GM21723 (cell line): ENCODE results near the gene DUSP15.
"Not testable (repeated sequence)": the region's sequence is repeated elsewhere in the genome, so short reads cannot be mapped to it uniquely, and the experiment has no call there.

Experiments used
- ATAC-seq: cut with Tn5 transposase; IDR thresholded peaks from one replicate; pipeline ENCODE4 v1.9.1; 2021; ENCODE audit warnings: mild to moderate bottlenecking, moderate library complexity; ENCODE audit not compliant: unreplicated experiment

The DUSP15 gene

DNA sequence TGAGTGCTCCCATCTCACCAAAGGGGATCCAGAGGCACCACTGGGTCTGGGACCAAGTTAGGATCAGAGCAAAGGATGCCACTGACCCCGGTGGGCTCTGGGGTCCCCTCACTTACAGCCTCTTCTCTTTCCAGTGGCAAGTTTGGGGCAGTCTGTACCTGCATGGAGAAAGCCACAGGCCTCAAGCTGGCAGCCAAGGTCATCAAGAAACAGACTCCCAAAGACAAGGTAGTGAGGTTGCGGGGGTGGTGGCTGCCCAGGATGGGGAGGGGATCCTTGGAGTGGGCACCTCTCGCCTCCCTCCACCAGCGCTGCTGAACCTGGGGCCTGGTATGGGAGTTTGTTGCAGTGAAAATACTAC, 46.2 kb downstream of the DUSP15 start:
- ATAC-seq, result no peak

DNA sequence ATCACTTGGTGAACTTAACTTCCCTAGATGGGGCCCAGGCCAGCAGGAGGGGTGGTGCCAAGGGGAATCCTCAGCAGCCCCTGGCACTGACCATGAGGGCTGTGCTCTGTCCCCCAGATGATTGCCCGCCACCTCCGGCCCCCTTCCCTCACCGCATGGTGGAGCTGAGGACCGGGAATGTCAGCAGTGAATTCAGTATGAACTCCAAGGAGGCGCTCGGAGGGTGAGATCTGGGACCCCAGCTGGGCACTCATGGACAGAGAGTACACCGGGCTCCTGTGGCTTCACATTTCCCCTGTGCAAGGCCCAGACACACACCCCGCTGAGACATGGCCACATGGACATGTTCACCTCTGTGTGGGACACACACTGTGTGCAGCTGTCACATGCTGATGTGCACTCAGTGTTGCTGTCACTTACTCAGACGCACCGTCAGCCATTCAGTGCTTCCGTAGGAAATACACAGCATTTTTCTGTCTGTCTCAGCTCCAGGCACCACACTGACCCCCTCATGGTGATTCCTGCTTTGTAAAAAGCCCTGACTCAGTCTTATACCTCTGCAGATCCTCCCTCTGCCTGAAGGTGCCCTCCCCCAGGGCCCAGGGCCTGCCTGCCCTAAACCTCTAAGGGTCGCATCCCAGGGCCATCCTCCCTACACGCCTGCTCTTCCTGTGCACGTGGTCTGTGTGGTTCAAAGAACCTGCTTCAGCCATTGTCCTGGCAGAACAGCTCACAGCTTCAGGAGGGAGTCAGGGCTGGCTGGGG, 46.8 kb downstream of the DUSP15 start:
- ATAC-seq, result no peak

DNA sequence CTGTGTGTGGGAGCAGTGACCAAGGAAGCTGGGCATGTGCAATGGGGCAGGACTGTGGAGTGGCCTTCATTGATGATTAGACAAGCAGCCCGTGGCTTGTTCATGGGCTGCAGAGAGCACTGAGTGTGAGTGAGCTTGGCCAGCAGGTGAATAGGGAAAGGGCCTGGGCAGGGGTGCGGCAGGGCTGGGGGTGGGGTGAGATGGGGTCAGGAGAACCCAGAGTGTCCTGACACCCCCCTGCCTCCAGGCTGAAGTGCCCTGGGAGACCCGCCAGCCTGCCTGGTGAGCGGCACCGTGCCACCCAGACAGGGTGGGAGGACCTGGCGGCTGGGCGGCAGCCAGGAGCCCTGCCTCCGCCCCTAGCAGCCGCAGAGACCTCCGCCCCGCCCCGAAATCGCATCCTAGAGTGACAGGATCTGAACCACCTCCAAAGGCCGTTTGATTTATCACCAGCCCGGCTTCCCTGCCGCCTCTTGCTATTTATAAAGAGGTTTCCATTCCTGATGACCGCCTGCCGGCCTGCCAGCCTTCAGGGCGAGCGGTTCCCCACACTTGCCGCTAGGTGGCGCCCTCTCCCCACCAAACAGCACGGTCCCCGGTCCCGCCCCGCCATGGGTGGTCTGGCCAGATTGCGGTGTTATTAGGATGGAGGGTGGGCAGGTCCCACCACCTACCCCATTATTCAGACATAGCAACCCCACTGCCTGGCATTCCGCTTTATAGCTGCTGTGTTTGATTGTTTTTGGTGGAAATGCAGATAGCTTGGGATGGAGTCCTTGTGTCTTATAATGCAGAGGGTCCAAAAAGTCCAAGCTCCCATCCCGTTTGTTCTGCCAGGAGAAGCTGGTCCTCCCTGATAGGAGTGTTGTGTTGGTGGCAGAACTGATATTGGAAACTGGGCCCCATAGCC, 47.7 kb downstream of the DUSP15 start:
- ATAC-seq, result no peak

DNA sequence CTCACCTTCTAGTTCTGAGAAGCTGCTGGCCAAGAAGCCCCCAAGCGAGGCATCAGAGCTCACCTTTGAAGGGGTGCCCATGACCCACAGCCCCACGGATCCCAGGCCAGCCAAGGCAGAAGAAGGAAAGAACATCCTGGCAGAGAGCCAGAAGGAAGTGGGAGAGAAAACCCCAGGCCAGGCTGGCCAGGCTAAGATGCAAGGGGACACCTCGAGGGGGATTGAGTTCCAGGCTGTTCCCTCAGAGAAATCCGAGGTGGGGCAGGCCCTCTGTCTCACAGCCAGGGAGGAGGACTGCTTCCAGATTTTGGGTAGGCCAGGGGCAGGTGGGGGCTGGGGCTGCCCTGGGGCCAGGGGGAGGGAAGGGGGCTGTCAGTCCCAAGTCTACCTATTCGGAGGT, 48.9 kb downstream of the DUSP15 start:
- ATAC-seq, result no peak

DNA sequence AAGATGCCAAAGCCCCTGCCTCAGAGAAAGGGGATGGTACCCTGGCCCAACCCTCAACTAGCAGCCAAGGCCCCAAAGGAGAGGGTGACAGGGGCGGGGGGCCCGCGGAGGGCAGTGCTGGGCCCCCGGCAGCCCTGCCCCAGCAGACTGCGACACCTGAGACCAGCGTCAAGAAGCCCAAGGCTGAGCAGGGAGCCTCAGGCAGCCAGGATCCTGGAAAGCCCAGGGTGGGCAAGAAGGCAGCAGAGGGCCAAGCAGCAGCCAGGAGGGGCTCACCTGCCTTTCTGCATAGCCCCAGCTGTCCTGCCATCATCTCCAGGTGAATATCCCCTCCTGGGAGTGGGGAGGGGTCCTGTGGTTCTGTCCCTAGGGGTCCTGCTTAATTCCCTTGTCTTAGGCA, 50.1 kb downstream of the DUSP15 start:
- ATAC-seq, result no peak

DNA sequence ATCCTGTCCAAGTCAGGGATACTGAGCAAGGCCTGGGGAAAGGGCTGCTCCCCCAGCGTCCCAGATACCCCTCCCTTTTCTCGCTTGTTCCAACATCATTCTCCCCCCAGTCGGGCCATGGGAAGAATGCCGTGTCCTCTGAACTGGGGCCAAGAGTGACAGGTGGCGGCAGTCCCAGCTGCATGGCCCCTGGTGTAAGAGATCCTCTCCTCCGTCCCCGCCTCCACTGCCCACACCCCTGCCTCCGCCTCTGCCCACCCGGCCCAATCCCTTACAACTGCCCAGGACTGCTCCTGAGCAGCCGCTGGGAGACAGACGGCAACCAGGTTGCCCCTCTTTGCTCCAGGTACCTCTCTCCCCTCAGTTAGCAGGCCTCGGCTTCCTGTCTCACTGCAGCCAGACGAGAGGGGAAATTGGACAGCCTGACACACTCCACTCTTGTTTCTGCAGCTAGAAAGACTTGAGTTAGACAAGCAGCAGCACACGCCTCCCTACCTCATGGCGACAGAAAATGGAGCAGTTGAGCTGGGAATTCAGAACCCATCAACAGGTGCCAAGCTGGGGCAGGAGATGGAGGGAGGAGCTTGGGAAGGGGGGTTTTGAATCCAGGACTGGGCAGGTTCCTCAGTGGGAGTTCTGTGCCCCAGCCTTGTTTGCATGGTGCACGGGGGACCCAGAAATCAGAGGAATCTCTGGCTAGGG, 51.1 kb downstream of the DUSP15 start, which contains the start of gene MYLK2:
MYLK2 (plus strand) TSS at position 274 of the 702 bp plus-strand sequence; CDS start at position 499, 225 bp downstream.
- no peak for ATAC-seq

DNA sequence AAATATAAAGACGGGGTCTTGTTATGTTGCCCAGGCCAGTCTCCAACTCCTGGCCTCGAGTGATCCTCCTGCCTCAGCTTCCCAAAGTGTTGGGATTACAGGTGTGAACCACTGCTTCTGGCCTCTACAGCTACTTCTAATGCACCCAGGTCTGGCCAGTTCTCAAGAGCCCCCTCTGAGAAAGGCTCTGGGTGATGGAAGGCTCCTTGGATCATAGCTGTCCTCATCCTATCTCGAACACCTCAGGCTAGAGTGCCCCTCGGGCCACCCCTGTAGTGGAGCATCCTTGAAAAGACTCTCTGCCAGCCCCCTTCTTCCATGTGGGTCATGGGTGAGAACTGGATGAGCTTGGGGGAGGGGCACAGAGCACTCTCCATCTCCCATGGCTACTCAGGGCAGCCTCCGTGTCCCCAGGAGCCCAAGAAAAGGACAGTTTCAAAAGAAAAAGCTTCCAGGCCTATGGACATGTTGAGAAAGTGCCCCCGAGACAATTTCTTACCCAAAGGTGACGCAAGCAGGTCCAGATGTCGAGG, 51.9 kb downstream of the DUSP15 start:
- no peak for ATAC-seq

DNA sequence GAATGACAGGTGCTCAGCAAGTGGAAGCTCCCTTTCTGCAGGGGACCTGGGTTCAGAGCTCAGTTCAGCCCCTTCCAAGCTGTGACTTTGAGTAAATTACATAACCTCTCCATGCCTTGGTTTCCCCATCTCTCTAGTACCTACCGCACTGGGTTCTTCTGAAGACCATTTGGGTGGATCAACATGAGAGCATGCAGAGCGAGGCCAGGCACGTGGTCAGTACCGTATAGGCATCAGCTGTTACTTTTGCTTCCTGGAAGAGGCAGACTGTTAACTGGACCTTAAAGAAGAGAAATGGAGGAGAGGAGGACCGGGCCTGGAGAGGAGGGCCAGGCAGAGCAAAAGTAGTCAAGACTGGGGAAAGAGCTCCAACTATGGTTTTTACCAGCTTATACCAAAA, 52.9 kb downstream of the DUSP15 start:
- ATAC-seq, result no peak

DNA sequence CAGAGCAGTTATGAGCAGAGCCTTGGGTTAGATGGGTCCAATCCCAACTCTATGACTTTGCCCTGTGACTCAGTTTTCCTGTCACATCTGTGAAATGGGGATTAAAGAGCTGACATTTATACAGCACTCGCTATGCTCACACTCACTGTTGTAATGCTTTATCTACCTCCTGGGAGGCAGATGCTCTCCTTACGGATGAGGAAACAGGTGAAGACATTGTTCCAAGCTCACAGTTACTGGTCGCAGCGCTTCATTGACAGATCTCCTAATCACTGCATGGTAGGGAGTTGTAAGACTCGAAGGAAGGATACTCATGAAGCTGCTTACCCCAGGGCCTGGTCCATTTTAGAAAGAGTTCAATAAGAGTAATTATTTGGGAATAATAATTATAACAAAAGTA, 54.1 kb downstream of the DUSP15 start:
- ATAC-seq, result no peak

DNA sequence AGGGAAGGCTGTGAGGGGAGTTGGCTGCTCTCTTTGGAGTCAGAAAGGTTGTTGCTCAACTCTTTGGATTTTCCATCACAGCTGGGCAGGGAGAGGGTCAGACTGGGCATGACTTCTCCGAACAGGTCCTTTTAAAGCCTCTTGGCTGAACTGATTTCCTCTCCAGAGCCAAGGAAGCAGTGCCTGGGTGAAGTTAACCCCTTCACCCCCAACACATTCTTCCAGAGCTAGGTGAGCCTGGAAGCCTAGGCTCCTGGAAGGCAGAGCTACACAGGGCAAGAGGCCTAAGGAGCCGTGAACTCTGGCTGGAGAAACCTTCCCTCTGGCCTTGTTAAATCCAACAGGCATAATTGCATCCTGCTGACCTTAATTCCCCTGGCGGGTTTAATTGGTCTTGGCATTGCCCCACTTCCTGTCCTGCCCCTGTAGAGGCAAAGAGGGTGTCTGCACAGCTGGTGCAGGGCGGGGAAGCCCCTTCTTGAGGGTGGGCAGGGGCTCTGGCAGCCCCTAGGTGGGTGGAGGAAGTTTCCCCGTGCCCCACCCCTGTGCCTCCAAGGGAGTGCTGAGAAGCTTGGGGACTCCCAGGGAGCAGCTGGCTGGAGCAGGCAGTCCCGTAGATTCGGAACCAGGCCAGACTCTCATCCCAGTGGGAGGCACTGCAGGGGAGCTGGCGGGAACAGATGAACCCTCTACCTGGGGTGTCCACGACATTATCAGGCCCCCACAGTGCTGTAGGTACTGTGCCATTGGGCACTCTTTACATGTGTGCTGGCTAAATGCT, 54.7 kb downstream of the DUSP15 start:
- no peak for ATAC-seq

DNA sequence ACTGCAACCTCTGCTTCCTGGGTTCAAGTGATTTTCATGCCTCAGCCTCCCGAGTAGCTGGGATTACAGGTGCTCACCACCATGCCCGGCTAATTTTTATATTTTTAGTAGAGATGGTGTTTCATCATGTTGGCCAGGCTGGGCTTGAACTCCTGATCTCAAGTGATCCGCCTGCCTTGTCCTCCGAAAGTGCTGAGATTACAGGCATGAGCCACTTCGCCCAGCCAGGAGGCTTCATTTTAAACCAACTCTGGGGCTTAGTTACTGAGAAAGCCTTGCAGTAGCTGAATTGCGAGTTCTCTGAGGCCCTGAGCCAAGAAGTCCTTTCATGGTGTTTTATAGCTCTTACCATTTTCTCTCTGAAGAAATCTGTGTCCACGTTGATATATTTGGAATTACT, 56.2 kb downstream of the DUSP15 start:
- ATAC-seq, result not testable (repeated sequence)

DNA sequence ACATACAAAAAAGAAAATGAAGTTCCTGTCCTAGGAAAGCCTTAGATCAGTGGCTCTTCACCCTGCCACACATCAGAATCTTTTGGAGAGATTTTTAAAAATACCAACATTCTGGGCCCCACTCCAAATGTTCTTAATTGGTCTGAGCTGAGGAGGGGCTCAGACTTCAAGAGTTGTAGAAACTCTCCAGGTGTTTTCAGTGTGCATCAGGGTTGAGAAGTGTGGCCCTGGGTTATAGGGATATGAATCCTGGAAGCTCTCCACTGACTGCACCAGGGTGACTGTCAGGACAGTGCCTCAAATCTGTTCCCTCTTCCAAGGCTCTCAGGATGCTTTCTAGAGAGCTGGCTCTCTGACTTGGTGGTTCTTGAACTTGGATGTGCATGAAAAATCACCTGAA, 56.7 kb downstream of the DUSP15 start:
- ATAC-seq, result no peak

DNA sequence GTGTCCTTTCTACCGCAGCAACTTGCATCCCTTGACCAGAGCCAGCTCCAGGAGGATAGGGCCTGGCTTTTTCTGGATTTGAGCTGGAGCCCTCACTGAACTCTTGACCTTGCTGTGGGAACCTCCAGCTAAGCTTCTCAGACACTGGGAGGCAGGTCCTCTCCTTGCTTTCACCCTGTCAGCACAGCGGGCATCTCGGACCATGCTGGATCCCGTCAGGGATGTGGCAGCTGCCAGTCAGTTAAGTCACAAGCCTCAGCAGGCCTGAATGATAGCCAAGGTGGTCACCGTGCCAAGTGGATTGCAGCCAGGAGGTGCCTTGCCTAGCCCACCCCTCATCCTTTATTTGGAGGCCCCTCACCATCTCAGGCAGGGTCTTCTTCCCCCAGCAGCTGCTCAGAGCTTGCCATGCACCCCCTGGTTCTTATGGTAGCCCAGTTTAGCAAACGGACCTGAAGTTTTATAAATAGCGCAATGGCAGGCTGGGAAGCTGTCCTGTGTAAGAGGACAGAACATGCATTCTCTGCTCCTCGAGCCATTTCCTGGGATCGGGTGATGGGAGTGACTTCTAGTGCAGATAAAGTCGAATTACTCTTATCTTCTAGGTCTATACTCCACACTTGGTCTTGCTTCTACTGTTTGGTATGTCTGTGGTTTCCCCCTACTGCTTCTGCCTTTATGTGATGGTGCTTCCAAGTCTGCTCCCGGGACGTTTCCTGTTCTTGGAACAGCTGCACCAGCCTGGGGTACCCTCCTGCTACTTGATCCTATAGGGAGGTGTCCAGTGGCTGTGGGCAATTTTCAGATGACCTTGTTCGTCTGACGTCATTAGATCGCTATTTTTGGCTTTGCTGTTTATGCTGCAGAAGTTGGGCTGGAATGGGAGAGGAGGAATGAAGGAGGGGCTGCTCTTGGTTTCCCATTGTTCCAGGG, 58.3 kb downstream of the DUSP15 start:
- ATAC-seq, result no peak

DNA sequence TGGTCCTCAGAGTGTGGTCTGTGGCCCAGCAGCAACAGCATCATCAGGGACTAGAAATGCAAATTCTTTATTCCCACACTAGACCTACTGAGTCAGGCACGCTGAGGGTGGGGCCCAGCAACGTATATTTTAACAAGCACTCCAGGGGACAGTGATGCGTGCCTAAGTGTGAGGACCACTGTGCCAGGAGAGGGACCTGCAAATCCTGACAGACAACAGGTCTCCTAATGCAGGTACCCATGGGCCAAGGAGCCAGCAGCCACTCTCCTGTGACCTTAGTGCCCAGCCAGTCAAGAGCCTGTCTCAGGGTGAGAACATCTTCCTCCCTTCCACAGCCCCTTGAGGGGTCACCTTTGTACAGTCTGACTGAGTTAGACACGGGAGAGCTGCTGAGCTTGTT, 59.1 kb downstream of the DUSP15 start:
- ATAC-seq, result no peak
